IMR-90 (cell line): ENCODE measurements around the gene UNK. TPM values are rescaled to one million over a fixed set of nuclear protein-coding genes. Genes with fewer than 3 reads are reported as not detected.

Source experiments
- ATAC-seq: fragments of 200-7000 bp; cut with Tn5 transposase; 2 replicates; pipeline ENCODE4 v1.9.1; 2020; ENCODE audit warnings: low read depth, mild to moderate bottlenecking, moderate library complexity
- BruUV-seq: library from RNA; stranded (reverse); fragments of 400-500 nt; replicated peaks from 2 replicates; lab custom pipeline; 2021; lab: Mats Ljungman, UMichigan
- CTCF ChIA-PET: fragments of 300-600 bp; formaldehyde crosslinking; extraction: SDS; loops from one replicate; lab custom pipeline; 2021; ENCODE audit warnings: antibody characterized with exemption; lab: Yijun Ruan, JAX
- POLR2A ChIA-PET: fragments of 300-600 bp; sonication (Branson Sonifier 250); formaldehyde crosslinking; loops from one replicate; lab custom pipeline; 2022; ENCODE audit warnings: antibody characterized with exemption; ENCODE audit not compliant: unreplicated experiment; lab: Charles Lee
- DNase-seq: peaks from one replicate; pipeline ENCODE4 v3.0.0; 2013
- H2AFZ ChIP-seq: replicated peaks from 2 replicates; pipeline ENCODE3; 2013; ENCODE audit warnings: low read length, mild to moderate bottlenecking; ENCODE audit not compliant: poor library complexity
- H2AK5ac ChIP-seq: 2 replicates; pipeline ENCODE4 v1.6.1; 2013; ENCODE audit warnings: low read depth, low read length, inconsistent platforms
- H2AK9ac ChIP-seq: replicated peaks from 2 replicates; pipeline ENCODE3; 2013; ENCODE audit warnings: mild to moderate bottlenecking, low read depth, low read length, moderate library complexity; ENCODE audit not compliant: poor library complexity
- H2BK120ac ChIP-seq: 2 replicates; pipeline ENCODE4 v1.6.1; 2013; ENCODE audit warnings: low read depth, low read length, inconsistent platforms
- H2BK15ac ChIP-seq: 3 replicates; pipeline ENCODE4 v1.6.1; 2013; ENCODE audit warnings: low read depth, low read length, inconsistent platforms
- H2BK20ac ChIP-seq: 2 replicates; pipeline ENCODE4 v1.6.1; 2013; ENCODE audit warnings: low read depth, mild to moderate bottlenecking, inconsistent platforms, low read length, moderate library complexity
- H2BK5ac ChIP-seq: 2 replicates; pipeline ENCODE4 v1.6.1; 2013; ENCODE audit warnings: mild to moderate bottlenecking, low read depth, low read length, inconsistent platforms; ENCODE audit not compliant: poor library complexity, severe bottlenecking
- H3K14ac ChIP-seq: replicated peaks from 2 replicates; pipeline ENCODE4 v1.6.1; 2013; ENCODE audit warnings: low read depth, low read length, inconsistent platforms
- H3K18ac ChIP-seq: 2 replicates; pipeline ENCODE4 v1.6.1; 2013; ENCODE audit warnings: low read depth, low read length, control low read depth
- H3K23ac ChIP-seq: 2 replicates; pipeline ENCODE4 v1.6.1; 2013; ENCODE audit warnings: low read depth, low read length, inconsistent platforms
- H3K27ac ChIP-seq: 2 replicates; pipeline ENCODE4 v1.5.1; 2013; ENCODE audit warnings: mild to moderate bottlenecking, control low read depth, low read length; ENCODE audit not compliant: insufficient read depth
- H3K27me3 ChIP-seq: 2 replicates; pipeline ENCODE4 v1.6.1; 2013; ENCODE audit warnings: low read length; ENCODE audit not compliant: control insufficient read depth, insufficient read depth
- H3K36me3 ChIP-seq: 2 replicates; pipeline ENCODE4 v1.6.1; 2013; ENCODE audit warnings: low read length, mixed read lengths; ENCODE audit not compliant: control insufficient read depth, insufficient read depth
- H3K4ac ChIP-seq: 2 replicates; pipeline ENCODE4 v1.6.1; 2013; ENCODE audit warnings: low read depth, low read length, inconsistent platforms
- H3K4me1 ChIP-seq: 2 replicates; pipeline ENCODE4 v1.6.1; 2013; ENCODE audit warnings: low read length, mixed read lengths; ENCODE audit not compliant: control insufficient read depth, insufficient read depth
- H3K4me2 ChIP-seq: 2 replicates; pipeline ENCODE4 v1.6.1; 2013; ENCODE audit warnings: low read depth, mild to moderate bottlenecking, control low read depth, low read length, moderate library complexity
- H3K4me3 ChIP-seq: 2 replicates; pipeline ENCODE4 v1.5.1; 2013; ENCODE audit warnings: low read depth, mild to moderate bottlenecking, control low read depth, low read length, moderate library complexity; ENCODE audit not compliant: insufficient read depth
- H3K56ac ChIP-seq: 2 replicates; pipeline ENCODE4 v1.6.1; 2013; ENCODE audit warnings: low read length, inconsistent platforms; ENCODE audit not compliant: insufficient read depth; ENCODE audit errors: extremely low read depth
- H3K79me1 ChIP-seq, 2 experiments: 2 replicates each; pipeline ENCODE4 v1.6.1; 2013; ENCODE audit warnings: low read length in 2 of 2, inconsistent platforms in 1 of 2, low read depth in 1 of 2
- H3K9ac ChIP-seq: 2 replicates; pipeline ENCODE4 v1.6.1; 2013; ENCODE audit warnings: low read depth, low read length, control low read depth
- H3K9me1 ChIP-seq: 2 replicates; pipeline ENCODE4 v1.6.1; 2013; ENCODE audit warnings: low read length, inconsistent platforms; ENCODE audit not compliant: insufficient read depth
- H3K9me3 ChIP-seq: 2 replicates; pipeline ENCODE4 v1.6.1; 2013; ENCODE audit warnings: low read length; ENCODE audit not compliant: control insufficient read depth, insufficient read depth
- H4K20me1 ChIP-seq: 2 replicates; pipeline ENCODE4 v1.6.1; 2013; ENCODE audit warnings: low read length, inconsistent platforms; ENCODE audit not compliant: insufficient read depth
- H4K5ac ChIP-seq: 2 replicates; pipeline ENCODE4 v1.6.1; 2013; ENCODE audit warnings: mild to moderate bottlenecking, low read depth, low read length, control low read depth
- H4K8ac ChIP-seq, 2 experiments: 2 replicates each; pipeline ENCODE4 v1.6.1; 2013; ENCODE audit warnings: low read depth in 2 of 2, low read length in 2 of 2, control low read depth in 1 of 2, inconsistent platforms in 1 of 2
- H4K91ac ChIP-seq: 2 replicates; pipeline ENCODE4 v1.6.1; 2013; ENCODE audit warnings: low read depth, low read length, inconsistent platforms; ENCODE audit not compliant: insufficient read depth
- FOS ChIP-seq: fragments of 150-350 bp; IDR thresholded peaks from 2 replicates; pipeline ENCODE4 v1.6.1; 2016; ENCODE audit warnings: low read depth, low read length
- MAFK ChIP-seq: IDR thresholded peaks from 2 replicates; pipeline ENCODE4 v1.6.1; 2012; ENCODE audit warnings: low read depth, low read length, improper control_type of control experiment
- SMC3 ChIP-seq: fragments of 150-350 bp; IDR thresholded peaks from 2 replicates; pipeline ENCODE4 v1.6.1; 2016; ENCODE audit warnings: low read depth, mild to moderate bottlenecking, antibody characterized with exemption, low read length, moderate library complexity
- WGBS, 2 experiments: methylation state at CpG; one replicate each; pipeline versions ENCODE4 v1.1.5 to v1.1.7; 2013; ENCODE audit warnings: missing lambda C conversion rate in 2 of 2; ENCODE audit not compliant: insufficient read length in 1 of 2; ENCODE audit errors: extremely low coverage in 2 of 2; 5-methylcytosine and 5-hydroxymethylcytosine counted together
- dilution Hi-C: fragments of 300-500 bp; cut with HindIII; formaldehyde crosslinking; loops from one replicate; pipeline ENCODE4 v1.14.3; 2018; ENCODE audit warnings: low sequenced_read_pairs; ENCODE audit not compliant: unreplicated experiment
- in situ Hi-C: fragments of 300-500 bp; cut with MboI; formaldehyde crosslinking; loops from 3 replicates; pipeline ENCODE4 v1.14.3; 2019; ENCODE audit warnings: low sequenced_read_pairs, inconsistent platforms, mixed read lengths
- intact Hi-C: fragments of 100-400 bp; cut with micrococcal nuclease; formaldehyde crosslinking; loops from 2 replicates; pipeline ENCODE4 v1.10.0; 2022
- polyA plus RNA-seq, 3 experiments: library from polyadenylated mRNA; depleted of rRNA; stranded (reverse); fragments of >200 nt; gene quantifications; 2 replicates each; pipeline ENCODE4 v1.2.3, GENCODE V29; 2012; ENCODE audit warnings: low replicate concordance in 1 of 3
- total RNA-seq: library from RNA; depleted of rRNA; stranded (reverse); fragments of >200 nt; gene quantifications from 2 replicates; pipeline ENCODE4 v1.2.3, GENCODE V29; 2012

UNK gene
- total and polyA plus RNA-seq, 2 of the 4 experiments (the other 2 are of a cell fraction) = 15.4 to 17.3 TPM

GRCh38 chr17:75808905-75809621 is 24.5 kb downstream of the UNK start:
- ATAC-seq = peak; percentile 59; the same call in 1 of the 2 replicates
- H2BK5ac ChIP-seq = no peak overlapping the region
- peaks cover 7% of the 10 kb centered on the region; the same call in 1 of the 2 replicates for H3K9me1 ChIP-seq
- 100% methylated on average over 2 of the region's 18 CpGs; no CpG with 5 or more reads in 1 of the 2 experiments for WGBS, 2 experiments
- H3K9ac ChIP-seq = no peak overlapping the region
- H3K9me3 ChIP-seq = no peaks in the 10 kb centered on the region
- H4K20me1 ChIP-seq = peaks cover 24% of the 10 kb centered on the region
- H3K36me3 ChIP-seq = peaks cover 33% of the 10 kb centered on the region
- no peak overlapping the region for H3K4me3 ChIP-seq
- in situ Hi-C loops = no loop called here
- no peak overlapping the region for H3K14ac ChIP-seq
- DNase-seq = peak; percentile 37
- no peak overlapping the region for H2BK120ac ChIP-seq
- ChIA-PET POLR2A (no interaction called here), CTCF (no interaction called here)
- intact Hi-C loops = no loop called here
- no peak overlapping the region for H2AK5ac ChIP-seq
- dilution Hi-C loops = no loop called here
- H3K4me1 ChIP-seq = no peaks in the 10 kb centered on the region; the same call in 1 of the 2 replicates
- no peak overlapping the region for H4K91ac ChIP-seq
- H4K8ac ChIP-seq = no peak overlapping the region
- no TSS peak for BruUV-seq
- H2BK15ac ChIP-seq = no peak overlapping the region
- no peak overlapping the region for H3K23ac ChIP-seq
- no peak overlapping the region for H2BK20ac ChIP-seq
- no peak overlapping the region for H2AK9ac ChIP-seq
- no peak overlapping the region for H3K56ac ChIP-seq
- H3K79me1 ChIP-seq = peaks cover 11 to 40% of the 10 kb centered on the region in 2 experiments; a peak in 3 of 4 replicates
- H3K27ac ChIP-seq = no peak overlapping the region
- no peak overlapping the region for H4K5ac ChIP-seq
- no peak overlapping the region for H3K18ac ChIP-seq
- no peak overlapping the region for H3K4me2 ChIP-seq
- no peaks in the 10 kb centered on the region for H3K27me3 ChIP-seq
- no peak overlapping the region for H2AFZ ChIP-seq
- H3K4ac ChIP-seq = no peak overlapping the region
- TF ChIP-seq MAFK (no peak), FOS (no peak), SMC3 (no peak)
